K562 (cell line): Measurements from ENCODE around the gene ZNF563. TPM values are rescaled to one million over a fixed set of nuclear protein-coding genes. Genes with fewer than 3 reads are reported as not detected.
A peak's percentile ranks its signal among the peaks of the same experiment; 100 is the strongest.

Experiments used
- ATAC-seq: fragments of 200-7000 bp; cut with Tn5 transposase; 3 replicates; pipeline ENCODE4 v1.9.1; 2020; ENCODE audit warnings: moderate library complexity
- BruUV-seq: library from RNA; stranded (reverse); fragments of 400-500 nt; replicated peaks from 2 replicates; lab custom pipeline; 2021; lab: Mats Ljungman, UMichigan
- CTCF ChIA-PET: fragments of 300-600 bp; formaldehyde crosslinking; extraction: SDS; loops from one replicate; lab custom pipeline; 2021; ENCODE audit warnings: low intra/inter-chr PET ratio; lab: Yijun Ruan, JAX
- POLR2A ChIA-PET: fragments of 300-600, 350-650 bp; sonication (Branson Sonifier 250); formaldehyde crosslinking; extraction: SDS; loops from one replicate; lab custom pipeline; 2021; ENCODE audit warnings: antibody characterized with exemption, inconsistent platforms; lab: Yijun Ruan, JAX
- DNase-seq, 4 experiments: peaks; one replicate each; pipeline versions ENCODE4 v3.0.0 to v3.0.0-alpha.2; 2011 to 2018; ENCODE audit warnings: low spot score in 3 of 4, mixed read lengths in 3 of 4; ENCODE audit errors: extremely low read depth in 1 of 4
- FAIRE-seq: peaks from 2 replicates; lab custom pipeline; 2011; peaks lifted over from hg19 to GRCh38; lab: Jason Lieb, UNC
- H2AFZ ChIP-seq: 2 replicates; pipeline ENCODE4 v1.6.0; 2011; ENCODE audit warnings: low read depth, low read length, control low read depth, inconsistent platforms
- H3K27ac ChIP-seq: fragments of 200-600 bp; 3 replicates; pipeline ENCODE4 v1.8.0; 2011; ENCODE audit warnings: low read depth, mild to moderate bottlenecking, control low read depth, inconsistent platforms, low read length, moderate library complexity, mixed read lengths; ENCODE audit errors: extremely low read depth
- H3K27me3 ChIP-seq, 2 experiments: fragments of 300-600 bp in 1 of 2; 2 replicates in 1 of 2; 3 replicates in 1 of 2; pipeline versions ENCODE4 v1.6.0 to v1.8.0; 2011; ENCODE audit warnings: inconsistent platforms in 2 of 2, low read length in 2 of 2, mild to moderate bottlenecking in 1 of 2, mixed read lengths in 1 of 2, moderate library complexity in 1 of 2; ENCODE audit not compliant: control insufficient read depth in 2 of 2, insufficient read depth in 2 of 2
- H3K36me3 ChIP-seq: fragments of 300-600 bp; 3 replicates; pipeline ENCODE4 v1.8.0; 2011; ENCODE audit warnings: mild to moderate bottlenecking, low read length, inconsistent platforms; ENCODE audit not compliant: control insufficient read depth, insufficient read depth
- H3K4me1 ChIP-seq, 2 experiments: fragments of 200-600 bp in 1 of 2; replicated peaks in 1 of 2; 2 replicates in 1 of 2; 3 replicates in 1 of 2; pipeline versions ENCODE4 v1.5.1 to v1.8.0; 2011; ENCODE audit warnings: inconsistent platforms in 2 of 2, low read length in 2 of 2, mild to moderate bottlenecking in 1 of 2, mixed read lengths in 1 of 2, moderate library complexity in 1 of 2; ENCODE audit not compliant: control insufficient read depth in 2 of 2, insufficient read depth in 2 of 2
- H3K4me2 ChIP-seq: 2 replicates; pipeline ENCODE4 v1.6.1; 2011; ENCODE audit warnings: low read length, control low read depth, inconsistent platforms, mixed read lengths; ENCODE audit not compliant: insufficient read depth
- H3K4me3 ChIP-seq: fragments of 200-600 bp; sonication (generic), shearing (Covaris generic); 2 replicates; pipeline ENCODE4 v1.5.1; 2016; ENCODE audit warnings: control low read depth, inconsistent platforms
- H3K79me2 ChIP-seq: fragments of 200-600 bp; 3 replicates; pipeline ENCODE4 v1.8.0; 2011; ENCODE audit warnings: low read length, inconsistent platforms; ENCODE audit not compliant: control insufficient read depth, insufficient read depth
- H3K9ac ChIP-seq, 2 experiments: 2 replicates each; pipeline versions ENCODE4 v1.6.0 to v1.6.1; 2011; ENCODE audit warnings: low read depth in 2 of 2, low read length in 2 of 2, control low read depth in 1 of 2, inconsistent platforms in 1 of 2, mild to moderate bottlenecking in 1 of 2, mixed read lengths in 1 of 2; ENCODE audit not compliant: insufficient read depth in 1 of 2
- H3K9me1 ChIP-seq: one replicate; pipeline ENCODE4 v1.6.0; 2011; ENCODE audit warnings: inconsistent platforms, mild to moderate bottlenecking, low read length, moderate library complexity; ENCODE audit not compliant: control insufficient read depth, insufficient read depth
- H3K9me3 ChIP-seq: replicated peaks from 2 replicates; pipeline ENCODE4 v1.5.1; 2011; ENCODE audit warnings: low read depth, low read length, inconsistent platforms; ENCODE audit not compliant: control insufficient read depth, insufficient read depth
- H4K20me1 ChIP-seq: replicated peaks from 2 replicates; pipeline ENCODE4 v1.6.1; 2011; ENCODE audit warnings: low read length, inconsistent platforms, mixed read lengths; ENCODE audit not compliant: control insufficient read depth, insufficient read depth
- ATF6 ChIP-seq: sonication (generic); formaldehyde crosslinking; IDR thresholded peaks from 2 replicates; pipeline ENCODE4 v1.4.0; 2020; ENCODE audit warnings: mild to moderate bottlenecking, missing genetic modification reagents
- HNRNPL ChIP-seq: fragments of 200-400 bp; formaldehyde crosslinking; IDR thresholded peaks from 2 replicates; pipeline ENCODE4 v1.6.1; 2017; ENCODE audit warnings: low read depth, mild to moderate bottlenecking, low read length
- MBD1 ChIP-seq: fragments of 250-450 bp; sonication (Bioruptor Pico); IDR thresholded peaks from 2 replicates; pipeline ENCODE4 v1.8.0; 2022; ENCODE audit warnings: inconsistent platforms
- RBM22 ChIP-seq: fragments of 200-400 bp; formaldehyde crosslinking; IDR thresholded peaks from 2 replicates; pipeline ENCODE4 v1.6.1; 2018; ENCODE audit warnings: low read length, low read depth; ENCODE audit not compliant: poor library complexity, severe bottlenecking
- WGBS: fragments of 100-300 bp; shearing (Covaris generic); methylation state at CpG from one replicate; pipeline ENCODE4 v1.1.6; 2016; ENCODE audit warnings: low coverage, mixed read lengths; ENCODE audit not compliant: insufficient coverage; ENCODE audit errors: missing lambda C conversion rate; 5-methylcytosine and 5-hydroxymethylcytosine counted together
- in situ Hi-C: fragments of 300-500 bp; cut with MboI; formaldehyde crosslinking; loops from 4 replicates; pipeline ENCODE4 v1.15.0; 2018; ENCODE audit warnings: inconsistent platforms, mixed read lengths
- intact Hi-C: fragments of 100-400 bp; cut with micrococcal nuclease; formaldehyde crosslinking; loops from 2 replicates; pipeline ENCODE4 v1.14.2; 2022
- polyA plus RNA-seq, 8 experiments: library from polyadenylated mRNA; depleted of rRNA in 4 of 8; stranded (reverse) in 5 of 8; unstranded in 3 of 8; fragments of >200 nt; fragmentation: Nextera tagmentation in 2 of 8; fragmentation: Illumina TruSeq in 1 of 8; extraction: Ambion mirVana in 2 of 8; extraction: Trizol in 1 of 8; gene quantifications; 2 replicates each; pipeline versions ENCODE4 v1.2.1 to v1.2.3, GENCODE V29; 2011 to 2014; ENCODE audit warnings: inconsistent platforms in 1 of 8, missing spikeins in 1 of 8
- total RNA-seq, 7 experiments: library from RNA; depleted of rRNA in 6 of 7; stranded (reverse); fragments of >200 nt in 6 of 7; fragmentation: Illumina TruSeq in 2 of 7; extraction: Trizol in 2 of 7; gene quantifications; 2 replicates each; pipeline versions ENCODE4 v1.2.1 to v1.2.3, GENCODE V29; 2011 to 2021; ENCODE audit warnings: low replicate concordance in 1 of 7
- TF ChIP-seq, protein P1 (sequence below): fragments of 450-650 bp; IDR thresholded peaks from 2 replicates; pipeline ENCODE4 v1.6.1; 2016; ENCODE audit warnings: low read depth, mild to moderate bottlenecking, moderate library complexity
- TF ChIP-seq, protein P2 (sequence below): fragments of 250-450 bp; sonication (Bioruptor Pico); IDR thresholded peaks from 2 replicates; pipeline ENCODE4 v1.4.0; 2020

Gene ZNF563
- total and polyA plus RNA-seq, 9 of the 15 experiments (the other 6 are each of a cell fraction or from before 2014, with no cell fraction given) = 0.37 to 2.9 (median 0.74) TPM

- TF ChIP-seq MBD1 (CRISPR knock-in tag) = no peak
- TF ChIP-seq, protein P1, sequence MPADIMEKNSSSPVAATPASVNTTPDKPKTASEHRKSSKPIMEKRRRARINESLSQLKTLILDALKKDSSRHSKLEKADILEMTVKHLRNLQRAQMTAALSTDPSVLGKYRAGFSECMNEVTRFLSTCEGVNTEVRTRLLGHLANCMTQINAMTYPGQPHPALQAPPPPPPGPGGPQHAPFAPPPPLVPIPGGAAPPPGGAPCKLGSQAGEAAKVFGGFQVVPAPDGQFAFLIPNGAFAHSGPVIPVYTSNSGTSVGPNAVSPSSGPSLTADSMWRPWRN = no peak
Observed at GRCh38 chr19:12278713-12279112, 54.7 kb downstream of the ZNF563 start (continued).

GRCh38 chr19:12272980-12273901 lies 60.2 kb downstream of the ZNF563 start:
- no peak overlapping the region for H3K9ac ChIP-seq
- H3K4me1 ChIP-seq = no peaks in the 10 kb centered on the region
- no peaks in the 10 kb centered on the region for H3K27me3 ChIP-seq
- ChIA-PET CTCF (no interaction called here), POLR2A (no interaction called here)
- ATAC-seq (no peak), FAIRE-seq (no peak), DNase-seq (no peak)
- no peak overlapping the region for H3K4me3 ChIP-seq
- intact Hi-C loops (no loop called here), in situ Hi-C loops (no loop called here)
- H2AFZ ChIP-seq = no peak overlapping the region
- no peak overlapping the region for H3K27ac ChIP-seq
- peaks cover 19% of the 10 kb centered on the region for H3K9me3 ChIP-seq
- BruUV-seq = TSS peak; percentile 28
- H3K4me2 ChIP-seq = no peak overlapping the region
- H4K20me1 ChIP-seq = no peaks in the 10 kb centered on the region
- 58% methylated on average over 11 of the region's 11 CpGs for WGBS
- peaks cover 19% of the 10 kb centered on the region; the same call in 1 of the 3 replicates for H3K36me3 ChIP-seq
- H3K9me1 ChIP-seq = no peaks in the 10 kb centered on the region
- no peaks in the 10 kb centered on the region for H3K79me2 ChIP-seq
- TF ChIP-seq HNRNPL (no peak), RBM22 (no peak), ATF6 (CRISPR knock-in tag) (no peak)
- TF ChIP-seq, protein P1 = no peak
- TF ChIP-seq, protein P2, sequence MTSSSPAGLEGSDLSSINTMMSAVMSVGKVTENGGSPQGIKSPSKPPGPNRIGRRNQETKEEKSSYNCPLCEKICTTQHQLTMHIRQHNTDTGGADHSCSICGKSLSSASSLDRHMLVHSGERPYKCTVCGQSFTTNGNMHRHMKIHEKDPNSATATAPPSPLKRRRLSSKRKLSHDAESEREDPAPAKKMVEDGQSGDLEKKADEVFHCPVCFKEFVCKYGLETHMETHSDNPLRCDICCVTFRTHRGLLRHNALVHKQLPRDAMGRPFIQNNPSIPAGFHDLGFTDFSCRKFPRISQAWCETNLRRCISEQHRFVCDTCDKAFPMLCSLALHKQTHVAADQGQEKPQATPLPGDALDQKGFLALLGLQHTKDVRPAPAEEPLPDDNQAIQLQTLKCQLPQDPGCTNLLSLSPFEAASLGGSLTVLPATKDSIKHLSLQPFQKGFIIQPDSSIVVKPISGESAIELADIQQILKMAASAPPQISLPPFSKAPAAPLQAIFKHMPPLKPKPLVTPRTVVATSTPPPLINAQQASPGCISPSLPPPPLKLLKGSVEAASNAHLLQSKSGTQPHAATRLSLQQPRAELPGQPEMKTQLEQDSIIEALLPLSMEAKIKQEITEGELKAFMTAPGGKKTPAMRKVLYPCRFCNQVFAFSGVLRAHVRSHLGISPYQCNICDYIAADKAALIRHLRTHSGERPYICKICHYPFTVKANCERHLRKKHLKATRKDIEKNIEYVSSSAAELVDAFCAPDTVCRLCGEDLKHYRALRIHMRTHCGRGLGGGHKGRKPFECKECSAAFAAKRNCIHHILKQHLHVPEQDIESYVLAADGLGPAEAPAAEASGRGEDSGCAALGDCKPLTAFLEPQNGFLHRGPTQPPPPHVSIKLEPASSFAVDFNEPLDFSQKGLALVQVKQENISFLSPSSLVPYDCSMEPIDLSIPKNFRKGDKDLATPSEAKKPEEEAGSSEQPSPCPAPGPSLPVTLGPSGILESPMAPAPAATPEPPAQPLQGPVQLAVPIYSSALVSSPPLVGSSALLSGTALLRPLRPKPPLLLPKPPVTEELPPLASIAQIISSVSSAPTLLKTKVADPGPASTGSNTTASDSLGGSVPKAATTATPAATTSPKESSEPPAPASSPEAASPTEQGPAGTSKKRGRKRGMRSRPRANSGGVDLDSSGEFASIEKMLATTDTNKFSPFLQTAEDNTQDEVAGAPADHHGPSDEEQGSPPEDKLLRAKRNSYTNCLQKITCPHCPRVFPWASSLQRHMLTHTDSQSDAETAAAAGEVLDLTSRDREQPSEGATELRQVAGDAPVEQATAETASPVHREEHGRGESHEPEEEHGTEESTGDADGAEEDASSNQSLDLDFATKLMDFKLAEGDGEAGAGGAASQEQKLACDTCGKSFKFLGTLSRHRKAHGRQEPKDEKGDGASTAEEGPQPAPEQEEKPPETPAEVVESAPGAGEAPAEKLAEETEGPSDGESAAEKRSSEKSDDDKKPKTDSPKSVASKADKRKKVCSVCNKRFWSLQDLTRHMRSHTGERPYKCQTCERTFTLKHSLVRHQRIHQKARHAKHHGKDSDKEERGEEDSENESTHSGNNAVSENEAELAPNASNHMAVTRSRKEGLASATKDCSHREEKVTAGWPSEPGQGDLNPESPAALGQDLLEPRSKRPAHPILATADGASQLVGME (CRISPR knock-in tag) = no peak
